T-helper 2 cell treated with Interferon-gamma antibody and Interleukin-4, amounts not matched to agents 100 ng/mL and 5 ng/mL, for 36 hours (primary cell): Measurements from ENCODE around the gene PADI3. TPM values are rescaled to one million over a fixed set of nuclear protein-coding genes. Genes with fewer than 3 reads are reported as not detected.
"Not testable (repeated sequence)": the region's sequence is repeated elsewhere in the genome, so short reads cannot be mapped to it uniquely, and the experiment has no call there.

Experiments
- intact Hi-C: fragments of 100-400 bp; cut with micrococcal nuclease; formaldehyde crosslinking; loops from one replicate; pipeline ENCODE4 v1.15.1; 2023
- total RNA-seq: library from RNA; stranded (reverse); gene quantifications from 2 replicates; pipeline ENCODE4 v1.2.3, GENCODE V29; 2022

Gene PADI3
- total RNA-seq, 1 donor from 2014 or later = not detected

GRCh38 chr1:17297991-17298390 lies 49.1 kb downstream of the PADI3 start:
- intact Hi-C loops = no loop called here

GRCh38 chr1:17301767-17302166 lies 52.9 kb downstream of the PADI3 start:
- intact Hi-C loops = no loop called here

- intact Hi-C loops = no loop called here
Observed at GRCh38 chr1:17304151-17304825, 55.4 kb downstream of the PADI3 start.

GRCh38 chr1:17304826-17305175 lies 55.9 kb downstream of the PADI3 start:
- intact Hi-C loops = no loop called here

GRCh38 chr1:17305576-17306095 lies 56.7 kb downstream of the PADI3 start:
- intact Hi-C loops = no loop called here

GRCh38 chr1:17306407-17306806 lies 57.5 kb downstream of the PADI3 start:
- intact Hi-C loops = no loop called here

GRCh38 chr1:17306921-17307320 lies 58.0 kb downstream of the PADI3 start:
- intact Hi-C loops = no loop called here

- intact Hi-C loops = no loop called here
Observed at GRCh38 chr1:17307329-17307728, 58.4 kb downstream of the PADI3 start.

- intact Hi-C loops = no loop called here
Observed at GRCh38 chr1:17307946-17308345, 59.0 kb downstream of the PADI3 start, which contains the start of gene PADI4. Gene PADI4, plus strand, starts transcription at chr1:17308197. Its CDS starts 26 bp downstream, at chr1:17308223.

- intact Hi-C loops = no loop called here
Observed at GRCh38 chr1:17308593-17308992, 59.7 kb downstream of the PADI3 start.

- intact Hi-C loops = no loop called here
Observed at GRCh38 chr1:17309426-17310067, 60.6 kb downstream of the PADI3 start.

GRCh38 chr1:17310068-17310640 lies 61.3 kb downstream of the PADI3 start:
- intact Hi-C loops = no loop called here

- intact Hi-C loops = no loop called here
Observed at GRCh38 chr1:17313530-17314309, 64.8 kb downstream of the PADI3 start.

GRCh38 chr1:17314491-17314971 lies 65.6 kb downstream of the PADI3 start:
- intact Hi-C loops = no loop called here

GRCh38 chr1:17315542-17316130 lies 66.7 kb downstream of the PADI3 start:
- intact Hi-C loops = no loop called here

GRCh38 chr1:17316704-17317103 lies 67.8 kb downstream of the PADI3 start:
- intact Hi-C loops = no loop called here

GRCh38 chr1:17318262-17318661 lies 69.4 kb downstream of the PADI3 start:
- intact Hi-C loops = no loop called here

GRCh38 chr1:17319561-17320350 lies 70.9 kb downstream of the PADI3 start:
- intact Hi-C loops = no loop called here

- intact Hi-C loops = not testable (repeated sequence)
Observed at GRCh38 chr1:17321857-17322390, 73.0 kb downstream of the PADI3 start.

GRCh38 chr1:17328855-17329254 lies 80.0 kb downstream of the PADI3 start:
- intact Hi-C loops = no loop called here
